A549 (cell line): ENCODE data around the gene XRCC3. TPM values are rescaled to one million over a fixed set of nuclear protein-coding genes. Genes with fewer than 3 reads are reported as not detected.
A peak's percentile ranks its signal among the peaks of the same experiment; 100 is the strongest.

ENCODE experiments used
- ATAC-seq, 2 experiments: fragments of 200-7000 bp in 1 of 2; fragments of >200 bp in 1 of 2; cut with Nextera tagmentation in 1 of 2; cut with Tn5 transposase in 1 of 2; 3 replicates each; pipeline versions ENCODE4 v1.8.0 to v1.9.1; 2018 to 2020; ENCODE audit warnings: mild to moderate bottlenecking in 1 of 2, moderate library complexity in 1 of 2
- CTCF ChIA-PET: fragments of 300-600 bp; sonication (Branson Sonifier 250); formaldehyde crosslinking; extraction: SDS; loops from one replicate; lab custom pipeline; 2021; ENCODE audit warnings: antibody characterized with exemption, inconsistent platforms; lab: Yijun Ruan, JAX
- POLR2A ChIA-PET: fragments of 350-600 bp; formaldehyde crosslinking; extraction: SDS; loops from one replicate; lab custom pipeline; 2021; ENCODE audit warnings: antibody characterized with exemption, inconsistent platforms; lab: Yijun Ruan, JAX
- DNase-seq, 2 experiments: peaks; one replicate each; pipeline versions ENCODE4 v3.0.0 to v3.0.0-alpha.2; 2011 to 2016; ENCODE audit warnings: low read depth in 1 of 2, low spot score in 1 of 2
- FAIRE-seq: peaks from 2 replicates; lab custom pipeline; 2011; peaks lifted over from hg19 to GRCh38; lab: Jason Lieb, UNC
- H3K27ac ChIP-seq, 2 experiments: fragments of >200 bp; sonication (Bioruptor Twin); formaldehyde crosslinking; 3 replicates each; pipeline ENCODE4 v1.5.1; 2016 to 2017
- H3K4me1 ChIP-seq: fragments of >200 bp; sonication (Bioruptor Twin); formaldehyde crosslinking; 3 replicates; pipeline ENCODE4 v1.6.1; 2016
- H3K4me2 ChIP-seq: fragments of >200 bp; sonication (Bioruptor Twin); formaldehyde crosslinking; 3 replicates; pipeline ENCODE4 v1.6.1; 2016
- H3K4me3 ChIP-seq: fragments of >200 bp; sonication (Bioruptor Twin); formaldehyde crosslinking; 3 replicates; pipeline ENCODE4 v1.5.1; 2016
- H3K9me3 ChIP-seq: fragments of >200 bp; sonication (Bioruptor Twin); formaldehyde crosslinking; 3 replicates; pipeline ENCODE4 v1.6.1; 2016
- BCL3 ChIP-seq: fragments of >200 bp; sonication (Bioruptor Twin); formaldehyde crosslinking; IDR thresholded peaks from 3 replicates; pipeline ENCODE4 v1.6.1; 2016
- CBX8 ChIP-seq: fragments of 200-600 bp; sonication (generic); IDR thresholded peaks from 2 replicates; pipeline ENCODE4 v1.6.1; 2016
- CHD2 ChIP-seq: fragments of 150-350 bp; IDR thresholded peaks from 2 replicates; pipeline ENCODE4 v1.6.1; 2014; ENCODE audit warnings: low read length; ENCODE audit not compliant: partially characterized antibody
- EHF ChIP-seq: fragments of 250-450 bp; sonication (Bioruptor Pico); IDR thresholded peaks from 2 replicates; pipeline ENCODE4 v1.5.0; 2020; ENCODE audit warnings: mild to moderate bottlenecking
- ESRRA ChIP-seq: fragments of 150-350 bp; IDR thresholded peaks from 2 replicates; pipeline ENCODE4 v1.6.1; 2014; ENCODE audit warnings: mild to moderate bottlenecking, low read length, borderline replicate concordance
- FOSL2 ChIP-seq, 2 experiments: fragments of 450-650 bp in 1 of 2; fragments of >200 bp in 1 of 2; sonication (Bioruptor Twin) in 1 of 2; formaldehyde crosslinking; IDR thresholded peaks; 2 replicates each; pipeline versions ENCODE4 v1.5.0 to v1.6.1; 2016 to 2020; ENCODE audit warnings: mild to moderate bottlenecking in 1 of 2, moderate library complexity in 1 of 2
- FOXS1 ChIP-seq: fragments of 250-450 bp; sonication (Bioruptor Pico); IDR thresholded peaks from 2 replicates; pipeline ENCODE4 v1.5.0; 2020; ENCODE audit warnings: mild to moderate bottlenecking, moderate library complexity
- HEYL ChIP-seq: fragments of 250-450 bp; sonication (Bioruptor Pico); IDR thresholded peaks from 2 replicates; pipeline ENCODE4 v1.8.0; 2021; ENCODE audit warnings: mild to moderate bottlenecking, moderate library complexity
- MAFK ChIP-seq: fragments of 450-650 bp; IDR thresholded peaks from 2 replicates; pipeline ENCODE4 v1.6.1; 2014; ENCODE audit not compliant: partially characterized antibody
- MYC ChIP-seq: IDR thresholded peaks from 2 replicates; pipeline ENCODE4 v1.6.1; 2012; ENCODE audit warnings: mild to moderate bottlenecking, inconsistent platforms, low read length, improper control_type of control experiment, borderline replicate concordance
- NFE2L2 ChIP-seq: fragments of 150-350 bp; conservative IDR thresholded peaks from 2 replicates; pipeline ENCODE4 v1.6.1; 2014; ENCODE audit warnings: low read length
- NPAS2 ChIP-seq: fragments of 250-450 bp; sonication (Bioruptor Pico); IDR thresholded peaks from 2 replicates; pipeline ENCODE4 v1.8.0; 2022; ENCODE audit warnings: mild to moderate bottlenecking, moderate library complexity, borderline replicate concordance
- NR3C1 ChIP-seq: fragments of >200 bp; sonication (Bioruptor Twin); formaldehyde crosslinking; IDR thresholded peaks from 3 replicates; pipeline ENCODE4 v1.6.1; 2017
- POLR2AphosphoS2 ChIP-seq: conservative IDR thresholded peaks from 2 replicates; pipeline ENCODE4 v1.6.1; 2012; ENCODE audit warnings: low read length, improper control_type of control experiment, inconsistent platforms
- RFX5 ChIP-seq: fragments of 450-650 bp; IDR thresholded peaks from 2 replicates; pipeline ENCODE4 v1.7.1; 2014; ENCODE audit warnings: antibody characterized with exemption, mild to moderate bottlenecking, moderate library complexity
- SMC3 ChIP-seq: fragments of >200 bp; sonication (Bioruptor Twin); formaldehyde crosslinking; IDR thresholded peaks from 3 replicates; pipeline ENCODE4 v1.6.1; 2018; ENCODE audit warnings: inconsistent platforms
- SREBF2 ChIP-seq: fragments of 450-650 bp; IDR thresholded peaks from 2 replicates; pipeline ENCODE4 v1.6.1; 2014; ENCODE audit warnings: mild to moderate bottlenecking, moderate library complexity
- ZC3H11A ChIP-seq: fragments of 450-650 bp; IDR thresholded peaks from 2 replicates; pipeline ENCODE4 v1.6.1; 2014; ENCODE audit warnings: antibody characterized with exemption, mild to moderate bottlenecking
- WGBS: methylation state at CpG from one replicate; pipeline ENCODE4 v1.1.6; 2017; ENCODE audit errors: missing lambda C conversion rate; 5-methylcytosine and 5-hydroxymethylcytosine counted together
- polyA plus RNA-seq, 4 experiments: library from polyadenylated mRNA; depleted of rRNA in 3 of 4; stranded (reverse); fragments of >200 nt; fragmentation: RNase III in 1 of 4; extraction: RNeasy Plus Mini Kit Qiagen cat#74134 plus additional on column Dnase treatment in 1 of 4; gene quantifications; 2 replicates in 3 of 4; 3 replicates in 1 of 4; pipeline ENCODE4 v1.2.3, GENCODE V29; 2011 to 2017
- TF ChIP-seq, protein P1 (sequence below): fragments of 250-450 bp; sonication (Bioruptor Pico); IDR thresholded peaks from 2 replicates; pipeline ENCODE4 v1.5.0; 2021; ENCODE audit warnings: mild to moderate bottlenecking, moderate library complexity, borderline replicate concordance
- TF ChIP-seq, protein P2 (sequence below): fragments of 250-450 bp; sonication (Bioruptor Pico); IDR thresholded peaks from 2 replicates; pipeline ENCODE4 v1.5.0; 2020; ENCODE audit warnings: low read depth, mild to moderate bottlenecking, moderate library complexity
- TF ChIP-seq, protein P3 (sequence below): fragments of >200 bp; sonication (Bioruptor Twin); formaldehyde crosslinking; IDR thresholded peaks from 2 replicates; pipeline ENCODE4 v1.6.1; 2016

Gene XRCC3
- polyA plus RNA-seq, 2 of the 4 experiments (the other 2 are of a cell fraction): 23.0 to 28.1 TPM

DNA sequence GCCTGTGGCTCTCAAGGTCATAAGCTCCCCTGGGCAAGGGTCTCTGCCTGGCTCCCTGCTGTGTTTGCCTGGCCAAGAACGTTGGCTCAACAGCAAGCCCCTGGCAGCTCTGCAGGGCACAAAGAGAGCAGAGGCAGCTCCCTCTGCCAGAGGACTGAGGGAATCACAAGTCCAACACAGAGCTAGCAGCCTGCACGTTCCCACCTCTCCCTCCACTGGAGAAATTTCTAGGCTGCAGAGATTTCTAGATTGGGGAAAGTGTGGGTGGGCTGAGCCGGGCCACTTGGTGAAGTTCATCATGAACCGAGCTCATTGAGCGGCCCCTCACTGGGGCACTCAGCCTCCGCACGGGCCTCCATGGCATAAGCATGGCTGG lies 20.2 kb upstream of the XRCC3 start:
- POLR2A ChIA-PET: no interaction called here
- ATAC-seq (peak in 1 of 2 experiments; percentile 31; a peak in 3 of 6 replicates), FAIRE-seq (no peak), DNase-seq (no peak)
- Histone ChIP-seq H3K4me1 (no peaks in the 10 kb centered on the region), H3K4me3 (no peak overlapping the region), H3K4me2 (no peak overlapping the region), H3K27ac (no peak overlapping the region), H3K9me3 (no peaks in the 10 kb centered on the region)
- 78% methylated on average over 7 of the region's 7 CpGs for WGBS
- CTCF ChIA-PET: interaction anchor here (0.6 to 1.4 kb wide), 2 partner anchors 11 to 164 kb away, joined by 3 read pairs; no protein-coding TSS in a partner anchor
- TF ChIP-seq RFX5: no peak
- no peak for TF ChIP-seq POLR2AphosphoS2

GRCh38 chr14:103735022-103735421 lies 19.8 kb upstream of the XRCC3 start:
- Histone ChIP-seq H3K4me3 (no peak overlapping the region), H3K4me2 (no peak overlapping the region), H3K9me3 (no peaks in the 10 kb centered on the region), H3K4me1 (no peaks in the 10 kb centered on the region), H3K27ac (no peak overlapping the region)
- 88% methylated on average over 12 of the region's 12 CpGs for WGBS
- TF ChIP-seq EHF (CRISPR knock-in tag): no peak
- TF ChIP-seq BCL3: no peak
- no peak for TF ChIP-seq MYC
- TF ChIP-seq ESRRA: no peak
- TF ChIP-seq, protein P1, sequence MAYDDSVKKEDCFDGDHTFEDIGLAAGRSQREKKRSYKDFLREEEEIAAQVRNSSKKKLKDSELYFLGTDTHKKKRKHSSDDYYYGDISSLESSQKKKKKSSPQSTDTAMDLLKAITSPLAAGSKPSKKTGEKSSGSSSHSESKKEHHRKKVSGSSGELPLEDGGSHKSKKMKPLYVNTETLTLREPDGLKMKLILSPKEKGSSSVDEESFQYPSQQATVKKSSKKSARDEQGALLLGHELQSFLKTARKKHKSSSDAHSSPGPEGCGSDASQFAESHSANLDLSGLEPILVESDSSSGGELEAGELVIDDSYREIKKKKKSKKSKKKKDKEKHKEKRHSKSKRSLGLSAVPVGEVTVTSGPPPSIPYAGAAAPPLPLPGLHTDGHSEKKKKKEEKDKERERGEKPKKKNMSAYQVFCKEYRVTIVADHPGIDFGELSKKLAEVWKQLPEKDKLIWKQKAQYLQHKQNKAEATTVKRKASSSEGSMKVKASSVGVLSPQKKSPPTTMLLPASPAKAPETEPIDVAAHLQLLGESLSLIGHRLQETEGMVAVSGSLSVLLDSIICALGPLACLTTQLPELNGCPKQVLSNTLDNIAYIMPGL (CRISPR knock-in tag): no peak
- no peak for TF ChIP-seq SREBF2
- TF ChIP-seq FOSL2 (IDR thresholded peaks at IDR 0.05): no peak
- no peak for TF ChIP-seq FOSL2 (CRISPR knock-in tag; IDR thresholded peaks at IDR 0.05)
- no peak for TF ChIP-seq NR3C1
- no peak for TF ChIP-seq ZC3H11A
- TF ChIP-seq, protein P2, sequence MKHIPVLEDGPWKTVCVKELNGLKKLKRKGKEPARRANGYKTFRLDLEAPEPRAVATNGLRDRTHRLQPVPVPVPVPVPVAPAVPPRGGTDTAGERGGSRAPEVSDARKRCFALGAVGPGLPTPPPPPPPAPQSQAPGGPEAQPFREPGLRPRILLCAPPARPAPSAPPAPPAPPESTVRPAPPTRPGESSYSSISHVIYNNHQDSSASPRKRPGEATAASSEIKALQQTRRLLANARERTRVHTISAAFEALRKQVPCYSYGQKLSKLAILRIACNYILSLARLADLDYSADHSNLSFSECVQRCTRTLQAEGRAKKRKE (CRISPR knock-in tag): no peak
- no peak for TF ChIP-seq HEYL
- TF ChIP-seq NFE2L2: no peak
- TF ChIP-seq FOXS1 (CRISPR knock-in tag): no peak
- TF ChIP-seq POLR2AphosphoS2: no peak
- TF ChIP-seq, protein P3, sequence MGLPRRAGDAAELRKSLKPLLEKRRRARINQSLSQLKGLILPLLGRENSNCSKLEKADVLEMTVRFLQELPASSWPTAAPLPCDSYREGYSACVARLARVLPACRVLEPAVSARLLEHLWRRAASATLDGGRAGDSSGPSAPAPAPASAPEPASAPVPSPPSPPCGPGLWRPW: no peak
- TF ChIP-seq MAFK: no peak
- no peak for TF ChIP-seq CHD2
- TF ChIP-seq SMC3: no peak
- TF ChIP-seq NPAS2: no peak
- no peak for TF ChIP-seq CBX8
- ChIA-PET CTCF (interaction anchor here (1.4 kb wide), 1 partner anchor 11 kb away, joined by 3 read pairs; no protein-coding TSS in a partner anchor), POLR2A (no interaction called here)
- DNase-seq: no peak
- no peak for ATAC-seq
- FAIRE-seq: no peak
